ENCODE results near the gene XCR1. TPM values are rescaled to one million over a fixed set of nuclear protein-coding genes. Genes with fewer than 3 reads are reported as not detected.

Gene XCR1
- total RNA-seq, 2 experiments from 2014 or later, result not detected

GRCh38 chr3:45979378-45979777 lies 47.9 kb downstream of the XCR1 start:
- H3K9me2 ChIP-seq (ENCODE audit: insufficient read depth, low read length), result no peaks in the 10 kb centered on the region
- no peak for TF ChIP-seq CTCF (conservative IDR thresholded peaks at IDR 0.05; ENCODE audit: low read length)
- TF ChIP-seq EZH2phosphoT487 (IDR thresholded peaks at IDR 0.05; ENCODE audit: borderline replicate concordance, low read depth, low read length), result no peak
- intact Hi-C loops (cut with micrococcal nuclease; ENCODE audit: unreplicated experiment), result no loop called here
- no peaks in the 10 kb centered on the region for H3K9me3 ChIP-seq (ENCODE audit: low read length)
- POLR2A ChIA-PET, result no interaction called here
- no peak for DNase-seq (ENCODE audit: low spot score)
- CTCF ChIA-PET (ENCODE audit: unreplicated experiment), result no interaction called here
- H3K27ac ChIP-seq (ENCODE audit: low read depth, low read length, poor library complexity, severe bottlenecking), result no peak overlapping the region
- H3K36me3 ChIP-seq (ENCODE audit: insufficient read depth, low read length), result peaks cover 94% of the 10 kb centered on the region
- no peak overlapping the region for H3K4me3 ChIP-seq (ENCODE audit: low read depth, low read length, poor library complexity, severe bottlenecking)
- H3K4me2 ChIP-seq (ENCODE audit: low read length), result no peak overlapping the region
- no peaks in the 10 kb centered on the region for H4K20me1 ChIP-seq (ENCODE audit: insufficient read depth, low read length)
- H2AFZ ChIP-seq (ENCODE audit: low read length), result no peak overlapping the region
- H3K79me2 ChIP-seq (ENCODE audit: insufficient read depth, low read depth, low read length), result no peaks in the 10 kb centered on the region
- no peaks in the 10 kb centered on the region for H3K4me1 ChIP-seq (ENCODE audit: insufficient read depth, low read length, poor library complexity, severe bottlenecking)
- no TSS peak for BruUV-seq (replicated peaks)

GRCh38 chr3:45978006-45978761 lies 49.1 kb downstream of the XCR1 start:
- no peak for DNase-seq (ENCODE audit: low spot score)
- Histone ChIP-seq H3K4me3 (ENCODE audit: low read depth, low read length, poor library complexity, severe bottlenecking) (no peak overlapping the region), H3K4me1 (ENCODE audit: insufficient read depth, low read length, poor library complexity, severe bottlenecking) (no peaks in the 10 kb centered on the region), H3K9me3 (ENCODE audit: low read length) (no peaks in the 10 kb centered on the region), H4K20me1 (ENCODE audit: insufficient read depth, low read length) (no peaks in the 10 kb centered on the region), H3K27ac (ENCODE audit: low read depth, low read length, poor library complexity, severe bottlenecking) (no peak overlapping the region), H3K9me2 (ENCODE audit: insufficient read depth, low read length) (no peaks in the 10 kb centered on the region), H2AFZ (ENCODE audit: low read length) (no peak overlapping the region), H3K4me2 (ENCODE audit: low read length) (no peak overlapping the region), H3K79me2 (ENCODE audit: insufficient read depth, low read depth, low read length) (no peaks in the 10 kb centered on the region), H3K36me3 (ENCODE audit: insufficient read depth, low read length) (peaks cover 91% of the 10 kb centered on the region)
- TF ChIP-seq CTCF (conservative IDR thresholded peaks at IDR 0.05; ENCODE audit: low read length) (no peak), EZH2phosphoT487 (IDR thresholded peaks at IDR 0.05; ENCODE audit: borderline replicate concordance, low read depth, low read length) (no peak)
- intact Hi-C loops (cut with micrococcal nuclease; ENCODE audit: unreplicated experiment), result no loop called here
- ChIA-PET CTCF (ENCODE audit: unreplicated experiment) (no interaction called here), POLR2A (no interaction called here)
- BruUV-seq (replicated peaks), result no TSS peak
